ENCODE measurements around the gene VIP. TPM values are rescaled to one million over a fixed set of nuclear protein-coding genes. Genes with fewer than 3 reads are reported as not detected.

Gene VIP
- total and polyA plus RNA-seq, 2 of the 8 experiments (the other 6 are each of a cell fraction or from before 2014, with no cell fraction given), result not detected

DNA sequence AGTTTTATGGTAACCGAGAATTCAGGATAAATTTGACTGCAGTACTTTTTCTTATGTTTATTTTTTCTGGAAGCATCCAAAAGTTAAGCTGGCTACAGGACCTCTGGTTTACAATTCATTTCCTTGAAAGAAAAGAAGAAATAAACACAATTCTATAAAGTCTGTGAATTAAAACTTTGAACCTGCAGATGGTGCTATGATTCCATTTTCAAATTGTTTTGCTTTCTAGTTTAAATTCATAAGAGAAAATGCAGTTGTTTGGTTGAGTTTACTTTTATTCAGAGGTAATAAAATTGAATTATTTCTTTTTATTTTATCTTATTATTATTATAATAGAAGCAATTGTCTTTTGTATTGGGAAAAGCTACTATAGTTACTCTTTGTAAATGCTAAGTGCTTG lies 1.8 kb upstream of the VIP start:
- no peak overlapping the region for H2BK120ac ChIP-seq (replicated peaks; ENCODE audit: low read depth, low read length)
- 28% methylated on average over 1 of the region's 1 CpG; no CpG with 5 or more reads in 1 of the 2 experiments for WGBS, 2 experiments (ENCODE audit: extremely low coverage in 1 of 2, insufficient coverage in 1 of 2, insufficient read length in 1 of 2, insufficient replicate concordance in 2 of 2, low coverage in 1 of 2, low lambda C conversion rate in 2 of 2, missing lambda C conversion rate in 1 of 2)
- H3K23ac ChIP-seq (ENCODE audit: insufficient read length), result no peak overlapping the region
- no peaks in the 10 kb centered on the region for H3K27me3 ChIP-seq (replicated peaks in 1 of 4; ENCODE audit: control insufficient read depth in 3 of 4, extremely low read depth in 1 of 4, insufficient read depth in 3 of 4, low read length in 3 of 4)
- H3K23me2 ChIP-seq (ENCODE audit: low read depth, low read length), result no peaks in the 10 kb centered on the region
- no peak overlapping the region for H2BK12ac ChIP-seq (ENCODE audit: low read depth, low read length)
- no peak overlapping the region for H3K14ac ChIP-seq (ENCODE audit: insufficient read length)
- no peak overlapping the region for H3K4me3 ChIP-seq (ENCODE audit: extremely low read depth in 1 of 4, insufficient read depth in 2 of 4, low read depth in 3 of 4, low read length in 4 of 4)
- H2BK5ac ChIP-seq (ENCODE audit: low read depth, low read length), result no peak overlapping the region
- no peaks in the 10 kb centered on the region for H3K36me3 ChIP-seq (ENCODE audit: control insufficient read depth in 2 of 4, insufficient read depth in 4 of 4, low read length in 3 of 4)
- no peak overlapping the region for H4K8ac ChIP-seq (ENCODE audit: extremely low read depth, insufficient read depth, low read length)
- H2BK15ac ChIP-seq (ENCODE audit: low read length), result no peak overlapping the region
- no peak overlapping the region for H3K56ac ChIP-seq (replicated peaks; ENCODE audit: insufficient read length, low read depth, low read length)
- no peak overlapping the region for H4K91ac ChIP-seq (replicated peaks; ENCODE audit: insufficient read length, low read length)
- H2BK20ac ChIP-seq (ENCODE audit: low read length), result no peak overlapping the region
- H3K4ac ChIP-seq (replicated peaks; ENCODE audit: insufficient read length, low read depth, low read length), result no peak overlapping the region
- no peak overlapping the region for H2AFZ ChIP-seq (ENCODE audit: low read length)
- H3K79me2 ChIP-seq (ENCODE audit: control insufficient read depth in 1 of 2, insufficient read depth in 2 of 2, low read length in 2 of 2), result no peaks in the 10 kb centered on the region
- FAIRE-seq, result no peak
- no peak for DNase-seq (ENCODE audit: low read depth in 1 of 2, low spot score in 2 of 2)
- no peaks in the 10 kb centered on the region for H4K20me1 ChIP-seq (replicated peaks in 1 of 2; ENCODE audit: control insufficient read depth in 1 of 2, insufficient read depth in 2 of 2, low read length in 2 of 2)
- H3K79me1 ChIP-seq (ENCODE audit: low read depth, low read length), result no peaks in the 10 kb centered on the region
- no peaks in the 10 kb centered on the region; a peak in 2 of 7 replicates for H3K4me1 ChIP-seq (replicated peaks in 1 of 4; ENCODE audit: control insufficient read depth in 3 of 4, insufficient read depth in 4 of 4, low read length in 3 of 4)
- no peak overlapping the region for H2AK5ac ChIP-seq (ENCODE audit: low read depth, low read length)
- TF ChIP-seq, protein P1, sequence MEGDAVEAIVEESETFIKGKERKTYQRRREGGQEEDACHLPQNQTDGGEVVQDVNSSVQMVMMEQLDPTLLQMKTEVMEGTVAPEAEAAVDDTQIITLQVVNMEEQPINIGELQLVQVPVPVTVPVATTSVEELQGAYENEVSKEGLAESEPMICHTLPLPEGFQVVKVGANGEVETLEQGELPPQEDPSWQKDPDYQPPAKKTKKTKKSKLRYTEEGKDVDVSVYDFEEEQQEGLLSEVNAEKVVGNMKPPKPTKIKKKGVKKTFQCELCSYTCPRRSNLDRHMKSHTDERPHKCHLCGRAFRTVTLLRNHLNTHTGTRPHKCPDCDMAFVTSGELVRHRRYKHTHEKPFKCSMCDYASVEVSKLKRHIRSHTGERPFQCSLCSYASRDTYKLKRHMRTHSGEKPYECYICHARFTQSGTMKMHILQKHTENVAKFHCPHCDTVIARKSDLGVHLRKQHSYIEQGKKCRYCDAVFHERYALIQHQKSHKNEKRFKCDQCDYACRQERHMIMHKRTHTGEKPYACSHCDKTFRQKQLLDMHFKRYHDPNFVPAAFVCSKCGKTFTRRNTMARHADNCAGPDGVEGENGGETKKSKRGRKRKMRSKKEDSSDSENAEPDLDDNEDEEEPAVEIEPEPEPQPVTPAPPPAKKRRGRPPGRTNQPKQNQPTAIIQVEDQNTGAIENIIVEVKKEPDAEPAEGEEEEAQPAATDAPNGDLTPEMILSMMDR (IDR thresholded peaks at IDR 0.05; ENCODE audit: control extremely low read depth in 1 of 3, insufficient read depth in 1 of 3, low read depth in 1 of 3, low read length in 3 of 3), result peak in 2 of 3 experiments; percentile 13 to 17; a peak in 2 of 4 replicates
- TF ChIP-seq RAD21 (IDR thresholded peaks at IDR 0.05 in 1 of 2, conservative IDR thresholded peaks at IDR 0.05 in 1 of 2; ENCODE audit: low read depth in 2 of 2, low read length in 2 of 2) (peak in 1 of 2 experiments; percentile 45; a peak in 3 of 4 replicates), CHD1 (IDR thresholded peaks at IDR 0.05; ENCODE audit: low read depth, low read length) (no peak)
- no peak overlapping the region for H3K27ac ChIP-seq (ENCODE audit: low read depth, low read length)
- ChIA-PET POLR2A (ENCODE audit: partially characterized antibody) (no interaction called here), CTCF (ENCODE audit: partially characterized antibody) (interaction anchor here (0.8 to 5.2 kb wide), 14 partner anchors 20 to 482 kb away, joined by 3 to 79 read pairs (median 3); no protein-coding TSS in a partner anchor)
- no peak overlapping the region for H3K4me2 ChIP-seq (ENCODE audit: insufficient read depth in 1 of 2, low read depth in 2 of 2, low read length in 2 of 2)
- no peak overlapping the region for H3K9ac ChIP-seq (replicated peaks in 1 of 4; ENCODE audit: extremely low read depth in 1 of 4, low read depth in 3 of 4, low read length in 3 of 4)
- H4K5ac ChIP-seq (ENCODE audit: insufficient read length, low read depth, low read length), result no peak overlapping the region
- no peak overlapping the region for H3K18ac ChIP-seq (ENCODE audit: extremely low read depth, low read length)
- no peaks in the 10 kb centered on the region for H3K9me3 ChIP-seq (ENCODE audit: insufficient read depth in 2 of 2, low read depth in 1 of 2, low read length in 1 of 2)
